Peyer's patch (tissue), 4 donors: Measurements from ENCODE around the gene RASSF1. TPM values are rescaled to one million over a fixed set of nuclear protein-coding genes. Genes with fewer than 3 reads are reported as not detected.

Experiments
- DNase-seq, 3 donors: peaks; one replicate each; pipeline ENCODE4 v3.0.0-alpha.2; 2017 to 2019
- H3K27ac ChIP-seq, 4 donors: fragments of 200-600 bp; sonication (generic); one replicate each; pipeline ENCODE4 v1.5.1; 2016 to 2019
- H3K27me3 ChIP-seq, 2 donors: fragments of 200-600 bp; sonication (generic); one replicate each; pipeline ENCODE4 v1.5.1; 2019
- H3K36me3 ChIP-seq, 3 donors: fragments of 200-600 bp; sonication (generic); one replicate each; pipeline ENCODE4 v1.5.1; 2016 to 2019
- H3K4me1 ChIP-seq, 4 donors: fragments of 200-600 bp; sonication (generic); one replicate each; pipeline ENCODE4 v1.5.1; 2016 to 2019
- H3K4me3 ChIP-seq, 4 donors: fragments of 200-600 bp; sonication (generic); 1 replicate in 3 of 4; 2 replicates in 1 of 4; pipeline ENCODE4 v1.5.1; 2016 to 2019; ENCODE audit warnings: mild to moderate bottlenecking in 1 of 4
- H3K9me3 ChIP-seq, 4 donors: fragments of 200-600 bp; sonication (generic); one replicate each; pipeline ENCODE4 v1.5.1; 2016 to 2019; ENCODE audit warnings: mild to moderate bottlenecking in 1 of 4
- CTCF ChIP-seq, 6 experiments: fragments of 450-650 bp in 4 of 6; fragments of 200-600 bp in 2 of 6; sonication (generic) in 1 of 6; IDR thresholded peaks; one replicate each; pipeline ENCODE4 v1.5.1; 2017 to 2019; ENCODE audit warnings: antibody characterized with exemption in 6 of 6, mild to moderate bottlenecking in 3 of 6, moderate library complexity in 1 of 6
- POLR2A ChIP-seq, 2 donors: fragments of 450-650 bp; IDR thresholded peaks; one replicate each; pipeline ENCODE4 v1.5.1; 2017; ENCODE audit warnings: antibody characterized with exemption in 2 of 2, mild to moderate bottlenecking in 2 of 2, moderate library complexity in 2 of 2
- total RNA-seq, 4 donors: library from RNA; depleted of rRNA; stranded (reverse); fragments of >200 nt; gene quantifications; one replicate each; pipeline ENCODE4 v1.1.0, GENCODE V29; 2016

The RASSF1 gene
- total RNA-seq = 10 to 100 TPM; 27.6 to 80.0 (median 29.4) TPM

GRCh38 chr3:50340448-50341329, at the start of gene RASSF1:
Gene RASSF1, minus strand, starts transcription at chr3:50340836. Its CDS starts 31 bp downstream, at chr3:50340805.
- H3K27ac ChIP-seq = peak within 1 kb of the TSS; percentile 91 to 99 (median 96)
- no peaks in the 10 kb centered on the region for H3K36me3 ChIP-seq
- peaks cover 6 to 54% (median 15%) of the 10 kb centered on the region in 4 donors for H3K4me1 ChIP-seq
- no peaks in the 10 kb centered on the region for H3K9me3 ChIP-seq
- H3K27me3 ChIP-seq = no peaks in the 10 kb centered on the region
- peak; percentile 84 to 93 (median 88) for DNase-seq
- peak within 1 kb of the TSS; percentile 43 to 92 (median 70) for H3K4me3 ChIP-seq
- TF ChIP-seq CTCF (IDR thresholded peaks at IDR 0.05) (no peak), POLR2A (IDR thresholded peaks at IDR 0.05) (no peak)

- Histone ChIP-seq H3K4me3 (no peak overlapping the region), H3K9me3 (no peaks in the 10 kb centered on the region), H3K27me3 (no peaks in the 10 kb centered on the region), H3K27ac (no peak overlapping the region), H3K4me1 (peaks cover 0 to 14% (median 4%) of the 10 kb centered on the region in 4 donors), H3K36me3 (no peaks in the 10 kb centered on the region)
- TF ChIP-seq CTCF (IDR thresholded peaks at IDR 0.05) (no peak), POLR2A (IDR thresholded peaks at IDR 0.05) (no peak)
- no peak for DNase-seq
Observed at GRCh38 chr3:50389414-50389767, 48.8 kb upstream of the RASSF1 start.

- Histone ChIP-seq H3K27ac (no peak overlapping the region), H3K9me3 (no peaks in the 10 kb centered on the region), H3K4me3 (no peak overlapping the region), H3K36me3 (no peaks in the 10 kb centered on the region), H3K4me1 (peaks cover 0 to 14% (median 4%) of the 10 kb centered on the region in 4 donors), H3K27me3 (no peaks in the 10 kb centered on the region)
- no peak for DNase-seq
- no peak for TF ChIP-seq CTCF (IDR thresholded peaks at IDR 0.05)
- no peak for TF ChIP-seq POLR2A (IDR thresholded peaks at IDR 0.05)
Observed at GRCh38 chr3:50388720-50389413, 48.2 kb upstream of the RASSF1 start.

GRCh38 chr3:50388016-50388719, 47.5 kb upstream of the RASSF1 start:
- H3K36me3 ChIP-seq = no peaks in the 10 kb centered on the region
- peaks cover 0 to 14% (median 4%) of the 10 kb centered on the region in 4 donors for H3K4me1 ChIP-seq
- H3K4me3 ChIP-seq = no peak overlapping the region
- H3K27me3 ChIP-seq = no peaks in the 10 kb centered on the region
- no peak for TF ChIP-seq POLR2A (IDR thresholded peaks at IDR 0.05)
- peak in 4 of 6 experiments; percentile 5 to 38 (median 35) for TF ChIP-seq CTCF (IDR thresholded peaks at IDR 0.05)
- H3K27ac ChIP-seq = no peak overlapping the region
- no peaks in the 10 kb centered on the region for H3K9me3 ChIP-seq
- no peak for DNase-seq

GRCh38 chr3:50385754-50386153, 45.1 kb upstream of the RASSF1 start:
- no peaks in the 10 kb centered on the region for H3K27me3 ChIP-seq
- TF ChIP-seq CTCF (IDR thresholded peaks at IDR 0.05) = no peak
- no peak for TF ChIP-seq POLR2A (IDR thresholded peaks at IDR 0.05)
- no peaks in the 10 kb centered on the region for H3K36me3 ChIP-seq
- H3K4me1 ChIP-seq = peaks cover 0 to 4% (median 1%) of the 10 kb centered on the region in 4 donors
- H3K27ac ChIP-seq = no peak overlapping the region
- no peak overlapping the region for H3K4me3 ChIP-seq
- DNase-seq = no peak
- no peaks in the 10 kb centered on the region for H3K9me3 ChIP-seq
